ENCODE data around the gene HOGA1.

DNA sequence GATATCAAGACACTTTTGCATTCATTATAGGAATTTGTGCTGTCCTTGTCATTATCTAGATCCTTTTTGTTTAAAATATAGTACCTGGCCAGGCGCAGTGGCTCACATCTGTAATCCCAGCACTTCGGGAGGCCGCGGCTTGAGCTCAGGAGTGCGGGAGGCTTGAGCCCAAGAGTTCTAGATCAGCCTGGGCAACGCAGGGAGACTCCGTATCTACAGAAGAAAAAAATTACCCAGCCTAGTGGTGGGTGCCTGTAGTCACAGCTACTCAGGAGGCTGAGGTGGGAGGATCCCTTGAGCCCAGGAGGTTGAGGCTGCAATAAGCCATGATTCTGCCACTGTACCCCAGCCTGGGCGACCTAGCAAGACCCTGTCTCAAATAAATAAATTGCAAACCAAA is 49.7 kb downstream of the HOGA1 start:
- TF ChIP-seq, protein P1, sequence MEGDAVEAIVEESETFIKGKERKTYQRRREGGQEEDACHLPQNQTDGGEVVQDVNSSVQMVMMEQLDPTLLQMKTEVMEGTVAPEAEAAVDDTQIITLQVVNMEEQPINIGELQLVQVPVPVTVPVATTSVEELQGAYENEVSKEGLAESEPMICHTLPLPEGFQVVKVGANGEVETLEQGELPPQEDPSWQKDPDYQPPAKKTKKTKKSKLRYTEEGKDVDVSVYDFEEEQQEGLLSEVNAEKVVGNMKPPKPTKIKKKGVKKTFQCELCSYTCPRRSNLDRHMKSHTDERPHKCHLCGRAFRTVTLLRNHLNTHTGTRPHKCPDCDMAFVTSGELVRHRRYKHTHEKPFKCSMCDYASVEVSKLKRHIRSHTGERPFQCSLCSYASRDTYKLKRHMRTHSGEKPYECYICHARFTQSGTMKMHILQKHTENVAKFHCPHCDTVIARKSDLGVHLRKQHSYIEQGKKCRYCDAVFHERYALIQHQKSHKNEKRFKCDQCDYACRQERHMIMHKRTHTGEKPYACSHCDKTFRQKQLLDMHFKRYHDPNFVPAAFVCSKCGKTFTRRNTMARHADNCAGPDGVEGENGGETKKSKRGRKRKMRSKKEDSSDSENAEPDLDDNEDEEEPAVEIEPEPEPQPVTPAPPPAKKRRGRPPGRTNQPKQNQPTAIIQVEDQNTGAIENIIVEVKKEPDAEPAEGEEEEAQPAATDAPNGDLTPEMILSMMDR (optimal IDR thresholded peaks at IDR 0.05 in 1 of 3, IDR thresholded peaks at IDR 0.05 in 1 of 3, conservative IDR thresholded peaks at IDR 0.05 in 1 of 3; ENCODE audit: extremely low read depth in 1 of 3, insufficient read depth in 2 of 3, low read length in 3 of 3) = peak in 2 of 3 experiments; percentile 18 to 28
- no peak for TF ChIP-seq EZH2 (IDR thresholded peaks at IDR 0.05; ENCODE audit: low read length)

Data from keratinocyte (primary cell).